Esophagus mucosa (tissue), 1 donor: ENCODE measurements around the gene PPP1R7. TPM values are rescaled to one million over a fixed set of nuclear protein-coding genes. Genes with fewer than 3 reads are reported as not detected.

Source experiments
- ATAC-seq: fragments of 200-7000 bp; cut with Tn5 transposase; one replicate; pipeline ENCODE4 v1.9.1; 2020
- total RNA-seq: library from RNA; stranded (reverse); gene quantifications from one replicate; pipeline ENCODE4 v1.2.4, GENCODE V29; 2023
- donor health status: DM: yes; HTN: yes; CAD: no.

PPP1R7 gene
- total RNA-seq, 1 donor from 2014 or later = 74.7 TPM

GRCh38 chr2:241168366-241168765, 18.1 kb downstream of the PPP1R7 start:
- ATAC-seq = no peak

DNA sequence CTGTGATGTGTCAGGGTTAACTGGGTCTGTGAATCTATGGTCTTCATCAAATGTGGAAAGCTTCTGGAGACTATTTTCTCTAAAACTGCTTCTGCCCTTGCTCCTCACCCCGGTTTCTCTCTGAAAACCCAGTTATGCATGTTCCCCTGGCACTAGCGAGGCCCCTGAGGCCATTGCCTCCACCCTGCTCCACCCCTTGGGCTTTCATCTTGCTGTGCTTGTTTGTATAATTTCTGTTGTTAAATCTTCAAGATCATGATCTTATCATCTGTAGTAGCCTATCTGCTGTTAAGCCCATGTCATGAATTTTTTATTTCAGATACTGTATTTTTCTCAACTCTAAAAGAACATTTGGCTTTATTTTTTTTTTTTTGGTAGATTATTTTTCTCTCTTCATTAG, 23.3 kb downstream of the PPP1R7 start:
- ATAC-seq = no peak

DNA sequence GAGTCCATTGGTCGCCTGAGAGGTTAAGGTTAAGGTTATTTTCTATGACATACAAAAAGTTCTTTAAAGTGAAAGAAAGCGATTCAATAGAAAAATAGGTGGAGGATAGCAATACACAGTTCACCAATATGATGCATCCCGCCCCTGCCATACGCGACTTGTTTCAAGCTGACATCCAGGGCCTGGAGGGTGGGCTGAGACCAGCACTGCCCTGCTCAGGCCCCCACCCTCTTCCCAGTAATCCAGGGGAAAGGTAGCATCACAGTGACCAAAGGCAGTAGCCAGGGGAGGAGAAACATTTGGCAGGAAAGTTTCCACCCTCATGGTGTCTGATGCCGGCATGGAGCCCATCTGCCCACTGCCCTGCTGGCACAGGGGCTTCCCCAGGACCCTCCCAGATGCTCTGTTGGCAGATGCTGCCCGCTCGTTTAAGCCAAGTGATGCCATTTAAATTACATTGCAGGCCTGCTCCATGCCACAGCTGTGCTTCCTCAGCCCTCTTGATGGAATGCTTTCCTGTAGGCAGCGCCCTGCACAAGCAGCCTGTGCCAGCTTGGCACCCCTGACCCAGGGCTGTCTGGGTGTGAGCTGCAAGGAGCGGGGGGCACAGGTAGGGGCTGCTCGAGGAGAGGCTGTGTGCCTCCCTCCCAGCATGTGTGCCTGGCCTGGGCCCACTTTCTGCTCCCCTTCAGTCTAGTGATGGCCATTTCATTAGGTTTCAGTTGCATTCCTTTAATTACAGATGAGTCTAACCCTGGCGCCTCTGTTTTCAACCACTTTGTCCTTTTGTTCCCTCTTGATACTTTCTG, 27.5 kb downstream of the PPP1R7 start:
- peak; percentile 28 for ATAC-seq

- no peak for ATAC-seq
These were observed 28.7 kb downstream of the PPP1R7 start for GRCh38 chr2:241178961-241179360.

DNA sequence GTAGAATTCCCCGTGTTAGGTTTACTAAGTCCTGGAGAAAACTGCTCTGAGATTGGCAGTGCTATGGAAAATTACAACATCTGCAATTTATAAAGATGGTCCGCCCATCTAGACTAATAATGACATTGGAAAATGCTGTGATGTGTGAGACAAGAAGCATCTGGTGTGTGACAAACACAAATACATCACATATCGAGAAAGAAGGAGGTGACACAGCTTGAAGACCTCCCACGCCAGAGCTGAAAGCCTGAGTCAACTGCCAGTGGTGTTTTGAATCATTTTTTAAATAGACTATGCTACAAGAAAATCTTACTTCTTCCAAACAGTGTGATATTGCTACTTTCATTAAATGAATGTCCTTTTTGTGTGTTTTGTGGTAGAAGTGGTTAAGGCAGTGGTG, 29.6 kb downstream of the PPP1R7 start:
- ATAC-seq = no peak

DNA sequence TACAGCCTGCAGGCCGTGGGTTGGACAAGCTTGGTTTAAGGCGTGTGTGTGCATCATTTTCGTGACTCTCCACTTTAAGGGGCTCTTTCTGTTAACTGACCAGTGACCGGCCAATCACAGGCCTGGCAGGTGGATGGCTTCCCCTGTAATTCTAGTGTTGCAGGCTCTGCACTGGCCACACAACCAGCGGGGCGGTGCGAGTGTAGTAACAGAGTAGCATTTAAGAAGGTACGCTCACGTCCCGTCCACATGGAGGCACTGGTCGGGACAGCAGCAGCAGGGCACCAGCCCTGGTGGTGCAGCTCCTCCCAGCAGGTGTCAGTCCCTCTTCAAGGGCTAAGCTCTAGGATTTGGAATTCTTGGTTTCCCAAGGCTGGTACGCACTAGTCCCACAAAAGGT, 30.2 kb downstream of the PPP1R7 start:
- ATAC-seq = no peak

DNA sequence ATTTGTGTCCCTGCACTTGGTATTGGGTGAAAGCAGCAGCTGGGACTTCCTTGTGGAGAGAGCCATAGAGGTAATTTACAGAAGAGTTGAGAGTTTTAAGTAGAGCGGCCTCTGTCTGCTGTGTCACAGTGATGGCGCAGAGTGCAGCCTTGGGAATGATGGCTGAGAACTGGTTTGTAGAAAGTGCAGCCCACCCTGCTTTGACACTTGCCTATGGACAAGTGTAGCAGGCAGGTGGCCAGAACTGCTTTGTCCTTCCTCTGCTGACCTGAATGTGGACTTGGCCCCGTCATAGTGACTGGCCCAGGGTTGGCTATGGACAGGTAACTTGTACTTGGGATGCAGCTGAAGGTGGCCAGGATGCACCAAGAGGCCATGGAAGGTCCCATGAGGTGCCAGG, 31.9 kb downstream of the PPP1R7 start:
- ATAC-seq = no peak

DNA sequence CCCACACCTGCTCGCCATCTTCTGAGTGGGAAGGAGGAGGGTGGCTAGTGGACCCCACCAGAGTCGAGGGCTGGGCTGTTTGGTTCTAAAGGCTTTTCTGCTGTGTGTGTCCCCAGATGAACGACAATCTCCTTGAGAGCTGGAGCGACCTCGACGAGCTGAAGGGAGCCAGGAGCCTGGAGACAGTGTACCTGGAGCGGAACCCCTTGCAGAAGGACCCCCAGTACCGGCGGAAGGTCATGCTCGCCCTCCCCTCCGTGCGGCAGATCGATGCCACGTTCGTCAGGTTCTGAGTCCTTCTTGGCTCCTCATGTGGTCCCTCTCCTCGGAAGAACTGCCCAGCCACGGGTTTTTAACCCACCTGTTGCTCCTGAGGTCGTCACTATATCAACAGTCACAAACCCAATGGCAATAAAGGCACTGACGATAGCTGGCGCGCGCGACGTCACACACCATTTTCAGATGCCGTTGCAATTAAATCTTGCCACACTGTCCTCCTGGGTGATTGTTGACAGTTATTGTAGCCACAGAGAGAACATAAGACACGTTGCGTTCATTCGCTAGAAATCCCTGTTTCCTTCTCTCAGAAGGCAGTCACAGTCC, 32.4 kb downstream of the PPP1R7 start:
- no peak for ATAC-seq

DNA sequence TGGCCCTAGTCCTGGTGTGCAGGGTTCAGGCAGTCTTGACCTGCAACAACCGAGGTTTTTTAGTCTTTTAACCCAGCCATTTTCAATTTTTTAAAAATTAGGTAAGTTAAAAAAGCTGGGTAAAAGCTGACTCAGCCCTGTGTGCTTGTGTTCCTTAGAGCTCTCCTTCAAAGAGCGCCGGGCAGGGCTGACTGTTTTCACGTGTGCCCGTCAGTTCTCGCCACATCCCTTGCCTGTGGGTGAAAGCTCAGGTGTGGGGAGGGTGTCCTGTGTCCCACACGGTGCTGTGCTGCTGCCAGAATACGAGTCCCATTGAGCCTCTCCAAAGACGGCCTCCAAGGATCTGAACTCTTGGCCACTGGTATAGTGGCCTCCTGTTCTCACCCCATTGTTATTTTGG, 33.0 kb downstream of the PPP1R7 start:
- ATAC-seq = no peak

DNA sequence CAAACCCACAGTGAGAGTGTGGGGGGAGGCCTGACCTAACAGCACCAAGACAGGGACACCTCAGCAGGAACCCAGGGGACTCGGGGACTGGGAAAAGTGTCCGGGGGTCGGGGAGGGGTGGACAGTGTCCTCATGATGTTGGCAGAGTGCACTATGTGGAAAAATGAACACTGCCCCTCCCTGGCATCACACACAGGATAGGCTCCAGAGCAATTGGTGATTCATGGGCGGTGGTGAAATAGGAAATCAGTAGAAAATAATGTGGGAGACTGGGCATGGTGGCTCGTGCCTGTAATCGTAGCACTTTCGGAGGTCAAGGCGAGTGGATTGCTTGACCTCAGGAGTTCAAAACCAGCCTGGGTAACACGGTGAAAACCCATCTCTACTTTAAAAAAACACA, 34.6 kb downstream of the PPP1R7 start:
- no peak for ATAC-seq

DNA sequence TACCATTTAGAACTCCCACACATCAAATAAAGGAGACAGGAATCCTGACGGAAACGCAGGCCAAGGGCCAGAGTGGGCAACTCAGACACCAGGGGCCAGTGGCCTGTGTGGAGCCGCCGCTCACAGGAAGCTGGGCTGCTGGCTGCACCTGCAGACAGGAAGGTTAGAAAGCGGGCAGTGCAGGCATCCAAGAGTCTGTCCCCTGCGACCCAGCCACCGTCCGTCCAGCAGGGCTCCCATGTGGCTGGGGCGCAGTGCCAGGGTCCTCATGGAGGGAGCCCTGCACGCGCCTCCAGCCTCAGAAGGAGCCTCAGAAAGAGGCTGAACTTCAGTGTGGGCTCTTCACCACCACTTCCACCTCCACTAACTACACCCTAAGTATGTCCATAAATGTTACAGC, 35.7 kb downstream of the PPP1R7 start:
- no peak for ATAC-seq

DNA sequence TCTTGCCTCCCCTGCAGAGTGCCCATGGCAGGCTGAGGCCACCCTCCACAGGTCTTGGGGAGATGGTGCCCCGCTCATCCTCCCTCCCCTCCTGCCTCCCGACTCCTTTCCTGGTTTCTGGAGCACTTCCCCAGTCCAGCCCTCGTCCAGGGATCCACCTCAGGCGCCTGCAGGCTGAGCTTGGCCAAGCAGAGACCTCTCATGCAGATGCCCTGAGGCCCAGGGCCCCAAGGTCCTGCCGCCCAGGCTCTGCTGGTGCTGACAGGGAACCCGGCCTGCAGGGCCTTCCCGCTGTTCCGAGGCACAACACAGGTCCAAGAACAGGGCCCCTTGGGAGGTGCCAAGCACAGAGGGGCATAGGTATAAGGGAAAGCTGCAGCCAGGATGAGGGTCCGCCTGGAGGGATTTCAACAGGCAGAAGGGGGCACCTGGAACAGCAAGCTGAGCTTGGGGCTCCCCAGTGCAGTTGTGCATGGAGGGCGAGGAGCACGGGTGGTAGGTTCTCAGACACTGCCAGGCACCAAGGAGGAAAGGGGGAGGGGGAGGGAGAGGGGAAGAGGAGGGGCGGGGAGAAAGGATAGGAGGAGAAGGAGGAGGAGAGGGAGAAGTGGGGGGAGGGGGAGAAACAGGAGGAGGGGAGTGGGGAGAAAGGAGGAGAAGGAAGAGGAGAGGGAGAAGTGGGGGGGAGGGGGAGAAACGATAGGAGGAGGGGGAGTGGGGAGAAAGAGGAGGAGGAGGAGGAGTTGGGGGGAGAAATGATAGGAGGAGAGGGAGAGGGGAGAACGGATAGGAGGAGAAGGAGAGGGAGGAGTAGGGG, 37.0 kb downstream of the PPP1R7 start:
- no peak for ATAC-seq

GRCh38 chr2:241187918-241188234, 37.6 kb downstream of the PPP1R7 start:
- ATAC-seq = no peak

DNA sequence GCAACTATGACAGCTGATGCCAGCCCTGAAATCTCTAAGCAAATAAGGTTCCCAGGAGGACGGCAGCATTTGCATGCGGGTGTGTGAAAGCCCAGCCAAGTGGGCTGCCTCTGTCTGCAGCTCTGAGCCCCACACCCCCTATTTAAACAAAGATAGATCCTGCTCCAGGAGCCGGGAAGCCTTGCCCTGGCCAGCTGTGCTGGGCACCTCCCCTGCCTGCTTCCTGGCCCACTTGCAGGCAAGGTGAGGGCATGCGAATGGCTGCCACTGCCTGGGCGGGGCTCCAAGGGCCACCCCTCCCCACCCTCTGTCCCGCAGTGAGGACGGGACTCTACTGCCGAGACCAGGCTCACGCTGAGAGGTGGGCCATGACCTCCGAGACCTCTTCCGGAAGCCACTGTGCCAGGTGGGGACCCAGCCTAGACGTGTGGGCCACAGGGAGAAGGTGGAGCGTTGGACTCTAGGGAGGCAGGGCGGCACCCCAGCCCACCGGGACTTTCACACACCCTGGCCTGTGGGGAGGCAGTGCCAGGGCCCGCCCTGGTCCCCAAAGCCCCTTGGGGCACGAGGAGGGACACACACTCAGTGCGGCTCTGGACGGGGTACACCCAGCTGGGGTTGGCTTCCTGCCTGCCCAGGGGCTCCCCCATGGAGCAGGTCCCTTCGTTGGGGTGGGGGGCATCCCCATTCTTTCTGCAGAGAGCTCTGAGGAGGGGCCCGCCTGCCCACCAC, 38.3 kb downstream of the PPP1R7 start, which contains the start of gene ANO7:
Gene ANO7, plus strand, starts transcription at position 317 of the 732 bp plus-strand sequence. CDS start 1,387 bp downstream, outside the sequence.
- ATAC-seq = peak; percentile 26

DNA sequence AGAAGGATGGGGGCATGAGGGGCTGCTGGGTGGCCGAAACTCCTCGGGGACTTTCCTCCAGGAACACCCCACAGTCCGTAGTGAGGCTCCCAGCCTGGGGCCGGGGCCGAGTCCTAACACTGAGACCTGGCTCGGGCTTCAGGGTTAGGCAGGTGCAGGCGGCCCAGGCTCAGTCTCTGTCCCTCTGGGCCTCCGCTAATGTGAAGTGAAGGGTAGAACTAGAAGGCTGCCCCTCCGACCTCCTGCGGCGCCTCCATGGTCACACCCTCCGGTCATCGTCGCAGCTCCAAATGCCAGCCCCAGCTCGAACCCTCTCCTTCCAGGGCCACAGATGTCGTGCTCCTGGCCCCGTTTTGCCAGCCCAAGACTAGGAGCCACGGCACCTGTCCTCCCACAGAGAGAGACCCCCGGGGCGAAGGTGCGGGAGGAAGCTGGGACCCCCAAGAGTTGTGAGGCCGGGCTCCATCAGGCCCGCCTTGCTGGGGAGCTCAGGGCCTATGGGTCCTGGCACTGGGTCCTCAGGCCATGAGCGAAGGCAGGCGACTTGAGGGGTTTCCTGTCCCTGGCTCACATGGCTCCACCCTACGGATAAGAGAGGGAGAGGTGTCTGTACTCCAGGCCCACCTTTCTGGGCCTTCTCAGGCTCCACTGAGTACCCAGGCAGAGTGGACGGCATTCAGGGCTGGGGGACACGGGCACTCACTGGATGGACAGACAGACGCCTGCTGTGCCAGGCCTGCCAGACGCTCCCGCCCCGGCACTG, 39.0 kb downstream of the PPP1R7 start:
- ATAC-seq = peak; percentile 5

GRCh38 chr2:241189856-241190201, 39.6 kb downstream of the PPP1R7 start:
- no peak for ATAC-seq

DNA sequence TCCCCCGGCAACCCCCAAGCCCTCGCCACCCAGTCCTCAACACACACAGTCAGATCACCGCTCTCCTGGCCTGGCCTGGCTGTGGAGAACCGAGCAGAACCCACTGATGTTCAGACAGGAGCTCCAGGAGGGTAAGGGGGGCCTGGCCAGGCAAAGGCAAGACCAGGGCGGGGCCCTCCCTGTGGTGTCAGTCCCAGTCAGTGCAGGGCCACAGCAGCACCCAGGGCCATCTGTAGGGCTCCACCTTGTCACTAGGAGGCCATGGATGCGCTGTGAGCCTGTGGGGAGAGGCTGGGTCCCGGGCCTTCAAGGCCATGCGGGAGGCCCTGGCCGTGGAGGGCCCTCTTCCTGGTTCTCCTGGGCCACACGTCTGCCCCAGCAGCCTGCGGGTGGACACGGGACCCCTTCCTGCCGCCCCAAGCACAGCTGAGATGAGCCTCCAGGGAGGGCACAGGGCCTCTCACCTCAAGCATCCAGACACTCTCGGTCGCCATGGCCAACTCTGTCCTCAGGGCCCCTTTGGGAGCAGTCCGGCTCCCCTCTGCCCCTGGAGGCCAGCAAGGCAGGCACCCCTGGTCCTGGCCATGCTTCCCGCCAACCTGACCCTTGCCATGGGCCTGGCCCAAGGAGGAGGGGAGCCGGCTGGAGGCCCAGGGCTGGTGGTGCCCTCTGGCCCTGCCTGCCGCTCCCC, 40.2 kb downstream of the PPP1R7 start:
- peak; percentile 12 for ATAC-seq

- no peak for ATAC-seq
These were observed 40.8 kb downstream of the PPP1R7 start for GRCh38 chr2:241191081-241191480.

DNA sequence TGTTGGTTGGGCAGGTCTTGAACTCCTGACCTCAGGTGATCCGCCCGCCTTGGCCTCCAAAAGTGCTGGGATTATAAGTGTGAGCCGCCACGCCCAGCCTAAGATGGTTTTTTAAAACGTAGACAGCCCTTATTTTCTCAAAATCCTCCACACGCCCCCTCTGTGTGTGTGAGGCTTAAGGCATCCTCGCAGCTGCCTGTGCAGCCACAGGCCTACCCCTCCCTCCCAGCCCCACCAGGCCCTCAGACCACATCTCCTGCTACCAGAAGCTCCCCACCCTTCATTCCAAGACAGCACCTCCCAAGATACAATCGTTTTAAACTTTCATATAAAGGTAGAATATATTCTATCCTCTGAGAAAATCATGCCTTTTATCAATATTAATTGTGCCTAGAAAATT, 43.0 kb downstream of the PPP1R7 start:
- ATAC-seq = no peak

- ATAC-seq = no peak
These were observed 44.5 kb downstream of the PPP1R7 start for GRCh38 chr2:241194811-241195210.

DNA sequence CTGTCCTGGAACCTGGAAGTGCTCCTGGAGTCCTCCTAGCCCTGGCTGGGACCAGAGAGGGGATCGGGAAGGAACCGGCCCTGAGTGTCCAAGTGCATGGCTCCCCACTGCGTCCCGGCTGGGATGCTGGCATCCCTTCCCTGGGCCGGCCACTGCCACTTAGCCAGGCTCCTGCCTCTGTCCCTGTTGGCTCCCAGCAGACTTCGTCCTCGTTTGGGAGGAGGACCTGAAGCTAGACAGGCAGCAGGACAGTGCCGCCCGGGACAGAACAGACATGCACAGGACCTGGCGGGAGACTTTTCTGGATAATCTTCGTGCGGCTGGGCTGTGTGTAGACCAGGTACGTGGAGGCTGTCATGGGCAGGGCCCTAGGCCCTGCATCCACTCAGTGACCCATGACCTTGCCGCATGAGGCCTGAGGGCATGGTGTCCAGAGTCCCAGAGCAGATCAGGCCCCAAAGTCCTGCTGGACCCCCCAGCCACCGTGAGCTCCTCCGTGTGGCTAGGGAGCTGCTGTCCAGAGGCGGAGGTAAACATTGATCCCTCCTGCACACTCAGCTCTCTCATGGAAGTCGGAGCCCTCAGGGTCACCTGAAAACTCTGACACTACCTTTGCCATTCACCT, 45.4 kb downstream of the PPP1R7 start:
- ATAC-seq = no peak
